ENCODE results near the gene COL19A1.

- TF ChIP-seq SIN3A (IDR thresholded peaks at IDR 0.05; ENCODE audit: borderline replicate concordance, insufficient read depth, low read depth, low read length) (no peak), CTCF (IDR thresholded peaks at IDR 0.05) (no peak), POLR2AphosphoS5 (IDR thresholded peaks at IDR 0.05; ENCODE audit: low read depth, low read length) (no peak)
- TF ChIP-seq, protein P1, sequence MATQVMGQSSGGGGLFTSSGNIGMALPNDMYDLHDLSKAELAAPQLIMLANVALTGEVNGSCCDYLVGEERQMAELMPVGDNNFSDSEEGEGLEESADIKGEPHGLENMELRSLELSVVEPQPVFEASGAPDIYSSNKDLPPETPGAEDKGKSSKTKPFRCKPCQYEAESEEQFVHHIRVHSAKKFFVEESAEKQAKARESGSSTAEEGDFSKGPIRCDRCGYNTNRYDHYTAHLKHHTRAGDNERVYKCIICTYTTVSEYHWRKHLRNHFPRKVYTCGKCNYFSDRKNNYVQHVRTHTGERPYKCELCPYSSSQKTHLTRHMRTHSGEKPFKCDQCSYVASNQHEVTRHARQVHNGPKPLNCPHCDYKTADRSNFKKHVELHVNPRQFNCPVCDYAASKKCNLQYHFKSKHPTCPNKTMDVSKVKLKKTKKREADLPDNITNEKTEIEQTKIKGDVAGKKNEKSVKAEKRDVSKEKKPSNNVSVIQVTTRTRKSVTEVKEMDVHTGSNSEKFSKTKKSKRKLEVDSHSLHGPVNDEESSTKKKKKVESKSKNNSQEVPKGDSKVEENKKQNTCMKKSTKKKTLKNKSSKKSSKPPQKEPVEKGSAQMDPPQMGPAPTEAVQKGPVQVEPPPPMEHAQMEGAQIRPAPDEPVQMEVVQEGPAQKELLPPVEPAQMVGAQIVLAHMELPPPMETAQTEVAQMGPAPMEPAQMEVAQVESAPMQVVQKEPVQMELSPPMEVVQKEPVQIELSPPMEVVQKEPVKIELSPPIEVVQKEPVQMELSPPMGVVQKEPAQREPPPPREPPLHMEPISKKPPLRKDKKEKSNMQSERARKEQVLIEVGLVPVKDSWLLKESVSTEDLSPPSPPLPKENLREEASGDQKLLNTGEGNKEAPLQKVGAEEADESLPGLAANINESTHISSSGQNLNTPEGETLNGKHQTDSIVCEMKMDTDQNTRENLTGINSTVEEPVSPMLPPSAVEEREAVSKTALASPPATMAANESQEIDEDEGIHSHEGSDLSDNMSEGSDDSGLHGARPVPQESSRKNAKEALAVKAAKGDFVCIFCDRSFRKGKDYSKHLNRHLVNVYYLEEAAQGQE (IDR thresholded peaks at IDR 0.05; ENCODE audit: insufficient read depth in 1 of 2, low read depth in 2 of 2, low read length in 1 of 2): no peak
These were observed 356.0 kb downstream of the COL19A1 start for GRCh38 chr6:70222439-70222749.
